ENCODE measurements around the gene HNRNPA0.

HNRNPA0 gene

GRCh38 chr5:137716337-137716736 is 37.8 kb downstream of the HNRNPA0 start:
- DNase-seq, result no peak

- DNase-seq, result no peak
Measured at GRCh38 chr5:137715456-137715855, 38.7 kb downstream of the HNRNPA0 start.

GRCh38 chr5:137714946-137715345 is 39.2 kb downstream of the HNRNPA0 start:
- no peak for DNase-seq

GRCh38 chr5:137714494-137714893 is 39.7 kb downstream of the HNRNPA0 start:
- no peak for DNase-seq

- no peak for DNase-seq
Measured at GRCh38 chr5:137712139-137712667, 42.0 kb downstream of the HNRNPA0 start.

GRCh38 chr5:137710086-137710485 is 44.1 kb downstream of the HNRNPA0 start:
- no peak for DNase-seq

- DNase-seq, result no peak
Measured at GRCh38 chr5:137708796-137709559, 45.2 kb downstream of the HNRNPA0 start.

- no peak for DNase-seq
Measured at GRCh38 chr5:137708062-137708461, 46.1 kb downstream of the HNRNPA0 start.

GRCh38 chr5:137706841-137707240 is 47.3 kb downstream of the HNRNPA0 start:
- DNase-seq, result no peak

GRCh38 chr5:137705106-137705505 is 49.1 kb downstream of the HNRNPA0 start:
- no peak for DNase-seq

- no peak for DNase-seq
Measured at GRCh38 chr5:137703565-137703964, 50.6 kb downstream of the HNRNPA0 start.

- no peak for DNase-seq
Measured at GRCh38 chr5:137700282-137700680, 53.9 kb downstream of the HNRNPA0 start.

- no peak for DNase-seq
Measured at GRCh38 chr5:137699336-137700281, 54.6 kb downstream of the HNRNPA0 start.

- DNase-seq, result no peak
Measured at GRCh38 chr5:137696481-137696880, 57.7 kb downstream of the HNRNPA0 start.

- DNase-seq, result no peak
Measured at GRCh38 chr5:137695651-137696428, 58.3 kb downstream of the HNRNPA0 start.

Data from NCI-H82 (cell line).